NCI-H345 treated with DMSO at 0.1 percent for 48 hours (cell line): ENCODE measurements around the gene PRICKLE2.
"Not testable (repeated sequence)": the region's sequence is repeated elsewhere in the genome, so short reads cannot be mapped to it uniquely, and the experiment has no call there.

Experiments used
- DNase-seq: peaks from one replicate; lab custom pipeline; 2025; ENCODE audit not compliant: unreplicated experiment; lab: John Stamatoyannopoulos, UW

Gene PRICKLE2

GRCh38 chr3:64104006-64104405 is 121.3 kb downstream of the PRICKLE2 start:
- DNase-seq = no peak

DNA sequence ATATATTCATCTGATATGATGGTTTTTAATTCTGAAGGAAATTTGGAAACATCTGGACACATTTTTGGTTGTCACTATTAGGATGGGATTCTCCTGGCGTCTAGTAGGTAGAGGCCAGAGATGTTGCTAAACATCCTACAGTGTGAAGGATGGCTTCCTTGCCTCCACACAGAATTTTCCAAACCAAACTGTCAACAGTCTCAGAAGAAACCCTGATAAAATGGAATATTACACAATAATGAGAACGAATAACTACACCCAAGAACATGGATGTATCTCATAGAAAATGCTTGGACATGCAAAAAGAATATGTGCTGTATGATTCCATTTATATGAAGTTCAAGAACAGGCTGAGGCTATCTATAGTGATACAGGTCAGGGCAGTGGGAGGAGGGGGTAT is 122.1 kb downstream of the PRICKLE2 start:
- no peak for DNase-seq

DNA sequence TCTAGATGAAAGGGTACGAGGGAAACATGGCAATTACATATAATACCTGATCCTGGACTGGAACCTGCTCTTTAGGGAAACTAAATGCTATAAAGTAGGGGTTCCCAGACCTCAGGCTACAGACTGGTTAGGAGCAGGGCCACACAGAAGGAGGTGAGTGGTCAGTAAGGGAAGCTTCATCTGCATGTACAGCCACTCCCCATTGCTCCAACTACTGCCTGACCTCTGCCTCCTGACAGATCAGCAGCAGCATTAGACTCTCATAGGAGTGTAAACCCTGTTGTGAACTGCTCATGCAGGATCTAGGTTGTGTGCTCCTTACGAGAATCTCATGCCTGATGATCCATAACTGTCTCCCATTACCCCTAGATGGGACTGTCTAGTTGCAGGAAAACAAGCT is 123.1 kb downstream of the PRICKLE2 start:
- DNase-seq = no peak

GRCh38 chr3:64099316-64099715 is 126.0 kb downstream of the PRICKLE2 start:
- DNase-seq = no peak

- no peak for DNase-seq
Observed at GRCh38 chr3:64098670-64099069, 126.6 kb downstream of the PRICKLE2 start.

GRCh38 chr3:64097920-64098319 is 127.3 kb downstream of the PRICKLE2 start:
- DNase-seq = no peak

GRCh38 chr3:64095802-64096201 is 129.5 kb downstream of the PRICKLE2 start:
- no peak for DNase-seq

DNA sequence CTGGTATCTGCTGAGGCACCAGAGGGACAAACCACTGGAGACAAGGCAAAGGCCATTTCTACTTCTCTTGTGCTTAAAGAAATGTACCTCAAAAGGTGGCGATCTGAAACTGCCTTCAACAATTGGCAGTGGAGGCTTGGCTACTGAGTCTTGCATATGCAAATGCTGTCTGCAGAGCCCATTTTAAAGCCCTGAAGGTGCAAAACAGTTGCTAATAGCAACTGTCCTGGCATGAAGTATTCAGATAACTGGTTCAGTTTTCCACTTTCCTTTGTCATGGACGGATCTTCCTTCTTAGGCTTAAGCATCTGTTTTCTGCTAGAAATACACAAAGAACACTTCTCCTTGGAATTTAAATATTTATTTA is 130.6 kb downstream of the PRICKLE2 start:
- DNase-seq = no peak

DNA sequence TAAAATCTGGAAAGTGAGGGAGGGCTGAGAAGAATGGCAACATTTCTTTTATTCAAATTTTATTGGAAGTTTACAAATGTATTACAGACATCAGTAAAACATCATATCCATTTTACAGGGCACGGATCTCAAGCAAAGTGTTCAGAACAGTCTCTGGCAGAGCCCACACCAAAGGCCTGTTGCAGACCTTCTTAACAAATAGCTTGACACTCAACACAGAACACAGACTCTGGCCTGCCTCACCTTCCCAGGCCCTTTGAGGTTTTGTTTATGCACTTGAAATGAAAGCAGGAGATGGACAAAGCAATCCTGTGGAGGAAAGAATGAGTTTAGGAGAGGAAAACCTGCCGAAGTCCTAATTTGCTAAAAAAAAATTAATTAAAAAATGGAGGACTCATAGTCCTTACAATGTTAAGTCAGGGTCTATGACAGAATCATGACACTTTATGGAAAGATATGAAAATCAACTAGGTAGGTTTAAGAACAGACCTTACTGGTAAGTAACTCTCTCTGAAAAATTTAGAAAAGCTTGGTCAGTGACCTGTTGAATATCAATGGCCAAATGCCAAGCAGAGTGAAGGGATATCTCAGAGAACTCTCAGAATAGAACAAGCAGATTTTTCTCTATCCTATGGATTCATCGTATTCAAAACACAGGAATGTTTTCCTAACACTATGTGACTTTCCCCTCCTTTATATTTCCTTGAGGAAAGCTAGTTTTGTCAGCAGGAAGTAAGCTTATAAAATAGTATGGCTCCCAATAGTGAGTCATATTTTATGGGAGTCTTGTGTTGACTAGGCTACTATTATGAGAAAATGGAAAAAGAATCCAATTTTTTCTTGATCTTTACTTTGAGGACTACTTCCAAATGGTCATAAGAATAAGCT is 131.2 kb downstream of the PRICKLE2 start:
- no peak for DNase-seq

DNA sequence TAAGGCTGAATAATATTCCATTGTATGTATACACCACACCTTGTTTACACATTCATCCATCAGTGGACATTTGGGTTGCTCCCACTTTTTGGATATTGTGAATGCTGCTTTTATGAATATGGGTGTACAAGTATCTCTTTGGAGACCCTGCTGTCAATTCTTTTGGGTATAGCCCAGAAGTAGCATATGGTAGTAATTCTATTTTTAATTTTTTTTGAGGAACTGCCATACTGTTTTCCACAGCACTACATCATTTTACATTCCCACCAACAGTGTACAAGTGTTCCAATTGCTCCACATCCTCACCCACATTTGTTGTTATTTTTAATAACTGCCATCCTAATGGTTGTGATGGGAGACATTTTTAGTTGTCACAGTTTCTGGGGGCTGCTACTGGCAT is 132.1 kb downstream of the PRICKLE2 start:
- no peak for DNase-seq

DNA sequence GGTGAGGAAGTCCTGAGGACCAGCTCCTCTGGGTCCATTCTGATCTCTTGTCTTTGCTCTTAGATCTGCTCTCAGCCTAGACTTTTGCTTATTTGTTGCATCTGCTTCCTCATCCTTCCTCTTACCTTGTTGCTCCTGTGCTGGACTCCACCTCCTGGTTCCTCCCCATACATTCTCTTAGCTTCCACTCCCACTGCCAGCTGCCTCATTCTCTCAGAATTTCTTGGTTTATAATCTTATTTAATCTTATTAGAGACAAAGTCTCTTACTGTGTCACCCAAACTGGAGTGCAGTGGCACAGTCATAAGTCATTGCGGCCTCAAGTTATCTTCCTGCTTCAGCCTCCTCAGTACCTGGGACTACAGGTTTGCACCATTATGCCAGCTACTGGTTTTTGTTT is 133.8 kb downstream of the PRICKLE2 start:
- no peak for DNase-seq

DNA sequence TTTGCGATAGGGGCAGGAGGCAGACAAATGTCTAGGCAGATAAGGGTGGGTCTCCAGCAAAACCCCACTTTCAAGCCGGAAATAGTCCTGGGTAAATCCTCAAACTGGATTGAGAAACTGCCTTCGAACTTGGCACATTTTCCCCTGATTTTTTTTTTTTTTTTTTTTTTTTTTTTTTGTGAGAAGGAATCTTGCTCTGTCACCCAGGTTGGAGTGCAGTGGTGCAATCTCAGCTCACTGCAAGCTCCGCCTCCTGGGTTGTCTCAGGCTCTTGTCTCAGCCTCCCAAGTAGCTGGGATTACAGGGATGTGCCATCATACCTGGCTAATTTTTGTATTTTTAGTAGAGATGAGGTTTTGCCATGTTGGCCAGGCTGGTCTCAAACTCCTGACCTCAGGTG is 135.9 kb downstream of the PRICKLE2 start:
- not testable (repeated sequence) for DNase-seq

DNA sequence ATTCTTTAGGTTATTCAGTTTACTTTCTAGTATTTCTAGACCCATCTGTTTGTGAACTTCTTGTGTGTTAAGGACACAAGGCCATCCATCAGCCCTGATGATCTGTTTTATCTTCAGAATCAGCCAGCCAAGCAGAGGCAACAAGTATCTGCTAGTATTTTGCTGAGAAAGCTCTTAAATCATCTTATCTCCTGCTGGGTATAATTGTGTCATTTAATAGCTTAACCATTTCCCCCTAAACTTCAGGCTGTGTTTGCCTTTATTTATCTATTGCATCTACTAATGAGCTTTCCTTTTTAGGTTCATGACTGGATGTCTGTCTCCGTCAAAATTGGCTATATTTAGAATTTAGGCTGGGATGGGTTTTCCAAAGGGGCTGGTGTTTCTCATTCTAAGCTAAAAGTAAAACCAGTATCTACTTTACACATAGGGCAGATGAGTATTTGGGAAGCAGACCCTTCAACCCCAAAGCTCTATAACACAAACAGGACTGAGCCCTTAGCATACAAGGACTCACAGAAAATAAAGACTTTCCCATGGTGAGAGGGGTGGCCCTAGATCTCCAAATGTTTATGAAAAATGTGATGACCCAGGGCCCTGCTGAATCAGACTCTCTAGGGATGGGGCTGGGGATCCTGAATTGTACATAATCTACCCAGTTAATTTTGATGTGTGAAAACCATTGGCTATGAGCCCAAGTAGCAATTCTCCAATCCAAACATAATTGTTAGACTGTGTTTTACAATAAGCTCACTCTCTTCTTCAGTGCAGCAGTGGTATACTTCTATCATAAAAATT is 136.7 kb downstream of the PRICKLE2 start:
- DNase-seq = no peak

GRCh38 chr3:64086479-64087252 is 138.6 kb downstream of the PRICKLE2 start:
- DNase-seq = no peak

- no peak for DNase-seq
Observed at GRCh38 chr3:64084640-64085039, 140.6 kb downstream of the PRICKLE2 start.

GRCh38 chr3:64083575-64083974 is 141.7 kb downstream of the PRICKLE2 start:
- DNase-seq = no peak

DNA sequence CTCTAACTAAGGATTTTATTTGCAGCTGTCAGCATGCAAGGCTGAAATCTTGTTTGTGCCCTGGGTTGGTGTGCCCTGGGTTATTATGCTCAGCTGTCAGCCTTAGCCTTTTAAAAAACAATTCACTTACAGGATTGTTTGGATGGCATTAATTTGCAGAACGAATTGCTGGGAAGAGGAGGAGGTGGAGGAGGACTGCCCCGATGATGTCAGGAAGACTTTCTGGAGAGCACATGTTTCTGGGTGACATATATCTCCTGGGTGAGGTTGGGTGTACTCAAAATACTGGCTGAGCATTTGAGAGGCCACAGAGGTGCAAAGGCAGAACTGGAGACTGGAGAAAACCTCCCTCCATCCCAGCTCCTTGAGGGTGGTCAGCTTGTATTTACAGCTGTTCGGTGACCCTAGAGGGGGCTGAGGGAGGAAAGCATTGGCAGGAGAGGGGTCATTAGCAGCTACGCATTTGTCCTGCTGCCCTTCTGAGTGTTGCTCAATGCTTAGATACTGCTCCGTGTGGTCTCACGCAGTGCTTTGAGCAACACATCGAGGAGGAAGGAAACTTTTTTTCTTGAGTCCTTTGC is 142.2 kb downstream of the PRICKLE2 start:
- no peak for DNase-seq

DNA sequence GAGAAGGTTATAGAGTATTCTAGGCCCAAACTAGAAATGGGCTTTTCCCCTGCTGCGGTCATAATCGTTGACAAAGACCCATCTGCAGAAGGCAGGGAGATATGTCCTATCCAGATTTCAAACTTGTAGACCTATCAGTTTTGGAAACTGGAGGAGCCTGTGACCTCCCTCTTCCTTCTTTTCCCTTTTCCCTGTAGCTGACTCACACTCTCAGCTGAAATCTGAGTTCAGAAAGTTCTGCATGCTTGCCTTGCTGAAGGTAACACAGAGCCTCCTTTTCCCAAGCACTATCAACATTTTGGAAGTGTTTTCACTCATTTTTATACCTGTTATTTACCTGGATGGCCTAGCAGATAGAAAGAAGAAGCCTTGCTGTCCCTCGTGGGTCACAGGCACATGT is 142.9 kb downstream of the PRICKLE2 start:
- no peak for DNase-seq

DNA sequence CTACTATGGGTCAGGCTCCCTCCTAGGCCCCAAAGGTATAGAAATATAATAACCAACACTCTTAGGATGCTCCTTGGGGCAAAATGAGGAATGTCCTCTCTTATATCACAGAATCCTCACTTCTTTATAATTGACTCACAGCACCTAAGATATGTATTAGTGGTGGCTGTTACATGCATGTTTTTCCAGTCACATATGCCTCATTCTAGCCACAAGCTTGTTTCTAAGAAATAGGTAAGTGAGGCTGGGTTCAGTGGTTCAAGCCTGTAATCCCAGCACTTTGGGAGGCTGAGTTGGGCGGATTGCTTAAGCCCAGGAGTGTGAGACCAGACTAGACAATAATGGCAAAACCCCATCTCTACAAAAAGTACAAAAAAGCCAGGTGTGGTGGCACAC is 144.0 kb downstream of the PRICKLE2 start:
- no peak for DNase-seq

DNA sequence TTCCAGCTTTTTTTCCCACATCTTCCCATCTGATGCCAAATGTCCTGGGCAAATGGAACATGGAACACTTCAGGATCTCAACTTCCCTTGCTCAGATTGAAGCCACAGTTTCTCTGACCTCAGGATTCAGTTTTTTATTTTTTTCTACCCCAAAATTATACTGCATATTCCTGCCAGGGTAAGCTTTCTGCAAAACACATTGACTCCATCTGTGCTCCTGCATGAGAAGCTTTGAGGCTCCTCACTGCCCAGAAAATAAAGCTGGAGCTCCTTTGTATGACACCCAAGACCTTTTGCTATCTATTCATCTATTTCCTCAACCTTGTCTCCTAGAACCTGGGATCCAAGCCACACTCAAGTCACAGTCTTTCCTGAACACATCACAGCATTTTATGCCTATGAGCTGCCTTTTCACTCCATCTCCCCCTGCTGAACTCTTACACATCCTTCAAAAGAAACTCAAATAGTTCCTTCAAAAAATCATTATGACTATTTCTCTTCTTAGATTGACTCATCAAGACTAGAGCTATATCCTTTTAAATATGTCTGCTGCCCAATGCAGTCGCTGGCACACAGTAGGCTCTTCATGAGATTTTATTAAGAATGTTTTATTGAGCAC is 144.5 kb downstream of the PRICKLE2 start:
- DNase-seq = no peak
